Measurements from ENCODE around the gene MAN1B1.

MAN1B1 gene

GRCh38 chr9:137070201-137070905 lies 16.4 kb upstream of the MAN1B1 start, which contains the start of gene SAPCD2:
Gene SAPCD2, minus strand, starts transcription at chr9:137070557. Its CDS starts 97 bp downstream, at chr9:137070460.
- Mint-ChIP-seq H3K27me3 (peaks cover 3% of the 10 kb centered on the region), H3K36me3 (no peaks in the 10 kb centered on the region), H3K4me3 (peak within 1 kb of the TSS; percentile 82), H3K4me1 (peaks cover 16% of the 10 kb centered on the region), H3K27ac (peak within 1 kb of the TSS; percentile 43), H3K9me3 (no peaks in the 10 kb centered on the region)
- DNase-seq (ENCODE audit: low spot score in 2 of 2) (peak; percentile 75 to 76), ATAC-seq (ENCODE audit: low read depth) (peak; percentile 82)

GRCh38 chr9:137070906-137071275 lies 15.9 kb upstream of the MAN1B1 start:
- no peaks in the 10 kb centered on the region for H3K9me3 Mint-ChIP-seq
- peaks cover 16% of the 10 kb centered on the region for H3K4me1 Mint-ChIP-seq
- peak overlapping the region; percentile 43 for H3K27ac Mint-ChIP-seq
- DNase-seq (ENCODE audit: low spot score in 2 of 2) (no peak), ATAC-seq (ENCODE audit: low read depth) (no peak)
- no peaks in the 10 kb centered on the region for H3K27me3 Mint-ChIP-seq
- peak overlapping the region; percentile 82 for H3K4me3 Mint-ChIP-seq
- H3K36me3 Mint-ChIP-seq: no peaks in the 10 kb centered on the region

- Mint-ChIP-seq H3K27me3 (no peaks in the 10 kb centered on the region), H3K4me1 (peaks cover 16% of the 10 kb centered on the region), H3K9me3 (no peaks in the 10 kb centered on the region), H3K27ac (peak overlapping the region; percentile 43), H3K36me3 (no peaks in the 10 kb centered on the region), H3K4me3 (peak overlapping the region; percentile 82)
- no peak for ATAC-seq (ENCODE audit: low read depth)
- no peak for DNase-seq (ENCODE audit: low spot score in 2 of 2)
Observed at GRCh38 chr9:137071282-137071681, 15.5 kb upstream of the MAN1B1 start.

- peaks cover 10% of the 10 kb centered on the region for H3K4me1 Mint-ChIP-seq
- H3K27ac Mint-ChIP-seq: no peak overlapping the region
- H3K27me3 Mint-ChIP-seq: no peaks in the 10 kb centered on the region
- ATAC-seq (ENCODE audit: low read depth) (no peak), DNase-seq (ENCODE audit: low spot score in 2 of 2) (no peak)
- H3K9me3 Mint-ChIP-seq: no peaks in the 10 kb centered on the region
- H3K36me3 Mint-ChIP-seq: no peaks in the 10 kb centered on the region
- H3K4me3 Mint-ChIP-seq: no peak overlapping the region
Observed at GRCh38 chr9:137073992-137074399, 12.8 kb upstream of the MAN1B1 start.

- Mint-ChIP-seq H3K36me3 (peaks cover under 1% of the 10 kb centered on the region), H3K27ac (no peak overlapping the region), H3K4me1 (peaks cover 10% of the 10 kb centered on the region), H3K9me3 (no peaks in the 10 kb centered on the region), H3K27me3 (no peaks in the 10 kb centered on the region), H3K4me3 (peak overlapping the region; percentile 31)
- DNase-seq (ENCODE audit: low spot score in 2 of 2) (no peak), ATAC-seq (ENCODE audit: low read depth) (no peak)
Observed at GRCh38 chr9:137074657-137075274, 12.0 kb upstream of the MAN1B1 start.

- Mint-ChIP-seq H3K4me3 (no peak overlapping the region), H3K27me3 (no peaks in the 10 kb centered on the region), H3K36me3 (peaks cover 3% of the 10 kb centered on the region), H3K27ac (no peak overlapping the region), H3K4me1 (peaks cover 12% of the 10 kb centered on the region), H3K9me3 (no peaks in the 10 kb centered on the region)
- ATAC-seq (ENCODE audit: low read depth): no peak
- no peak for DNase-seq (ENCODE audit: low spot score in 2 of 2)
Observed at GRCh38 chr9:137075275-137075775, 11.5 kb upstream of the MAN1B1 start.

- no peak overlapping the region for H3K27ac Mint-ChIP-seq
- DNase-seq (ENCODE audit: low spot score in 2 of 2): no peak
- H3K4me1 Mint-ChIP-seq: peaks cover 8% of the 10 kb centered on the region
- H3K9me3 Mint-ChIP-seq: no peaks in the 10 kb centered on the region
- H3K27me3 Mint-ChIP-seq: no peaks in the 10 kb centered on the region
- H3K4me3 Mint-ChIP-seq: peak overlapping the region; percentile 81
- peaks cover 3% of the 10 kb centered on the region for H3K36me3 Mint-ChIP-seq
- no peak for ATAC-seq (ENCODE audit: low read depth)
Observed at GRCh38 chr9:137076636-137077009, 10.2 kb upstream of the MAN1B1 start.

- peak within 1 kb of the TSS; percentile 81 for H3K4me3 Mint-ChIP-seq
- H3K4me1 Mint-ChIP-seq: peaks cover 8% of the 10 kb centered on the region
- H3K27me3 Mint-ChIP-seq: no peaks in the 10 kb centered on the region
- peak; percentile 52 to 64 for DNase-seq (ENCODE audit: low spot score in 2 of 2)
- peaks cover 3% of the 10 kb centered on the region for H3K36me3 Mint-ChIP-seq
- ATAC-seq (ENCODE audit: low read depth): peak; percentile 70
- no peaks in the 10 kb centered on the region for H3K9me3 Mint-ChIP-seq
- no peak within 1 kb of the TSS for H3K27ac Mint-ChIP-seq
Observed at GRCh38 chr9:137077010-137077747, 9.6 kb upstream of the MAN1B1 start, which contains the start of gene UAP1L1. Gene UAP1L1, plus strand, starts transcription at chr9:137077517. Its CDS starts 16 bp downstream, at chr9:137077533.

GRCh38 chr9:137077758-137078693 lies 8.8 kb upstream of the MAN1B1 start:
- Mint-ChIP-seq H3K27ac (no peak overlapping the region), H3K4me3 (peak overlapping the region; percentile 80), H3K9me3 (no peaks in the 10 kb centered on the region), H3K27me3 (no peaks in the 10 kb centered on the region), H3K36me3 (peaks cover 3% of the 10 kb centered on the region), H3K4me1 (peaks cover 8% of the 10 kb centered on the region)
- ATAC-seq (ENCODE audit: low read depth): peak; percentile 44
- no peak for DNase-seq (ENCODE audit: low spot score in 2 of 2)

- peak overlapping the region; percentile 80 for H3K4me3 Mint-ChIP-seq
- ATAC-seq (ENCODE audit: low read depth) (no peak), DNase-seq (ENCODE audit: low spot score in 2 of 2) (no peak)
- H3K27me3 Mint-ChIP-seq: no peaks in the 10 kb centered on the region
- peaks cover 11% of the 10 kb centered on the region for H3K4me1 Mint-ChIP-seq
- H3K9me3 Mint-ChIP-seq: no peaks in the 10 kb centered on the region
- H3K36me3 Mint-ChIP-seq: peaks cover 3% of the 10 kb centered on the region
- no peak overlapping the region for H3K27ac Mint-ChIP-seq
Observed at GRCh38 chr9:137078701-137079400, 7.9 kb upstream of the MAN1B1 start.

GRCh38 chr9:137079401-137079787 lies 7.4 kb upstream of the MAN1B1 start:
- DNase-seq (ENCODE audit: low spot score in 2 of 2) (no peak), ATAC-seq (ENCODE audit: low read depth) (no peak)
- no peak overlapping the region for H3K27ac Mint-ChIP-seq
- peaks cover 11% of the 10 kb centered on the region for H3K4me1 Mint-ChIP-seq
- no peaks in the 10 kb centered on the region for H3K27me3 Mint-ChIP-seq
- peaks cover 3% of the 10 kb centered on the region for H3K36me3 Mint-ChIP-seq
- H3K4me3 Mint-ChIP-seq: no peak overlapping the region
- H3K9me3 Mint-ChIP-seq: no peaks in the 10 kb centered on the region

- H3K4me3 Mint-ChIP-seq: peak overlapping the region; percentile 58
- peaks cover 3% of the 10 kb centered on the region for H3K36me3 Mint-ChIP-seq
- DNase-seq (ENCODE audit: low spot score in 2 of 2) (no peak), ATAC-seq (ENCODE audit: low read depth) (no peak)
- peaks cover 6% of the 10 kb centered on the region for H3K4me1 Mint-ChIP-seq
- no peaks in the 10 kb centered on the region for H3K9me3 Mint-ChIP-seq
- H3K27me3 Mint-ChIP-seq: no peaks in the 10 kb centered on the region
- no peak overlapping the region for H3K27ac Mint-ChIP-seq
Observed at GRCh38 chr9:137080260-137081122, 6.3 kb upstream of the MAN1B1 start.
